ENCODE results near the gene ACAD10.

GRCh38 chr12:111730420-111730819, 44.6 kb downstream of the ACAD10 start:
- TF ChIP-seq CTCF (IDR thresholded peaks at IDR 0.05 in 8 of 11, conservative IDR thresholded peaks at IDR 0.05 in 3 of 11) (no peak), POLR2AphosphoS5 (IDR thresholded peaks at IDR 0.05) (no peak), POLR2A (IDR thresholded peaks at IDR 0.05) (no peak)
